ENCODE data around the gene POLR2E.

Gene POLR2E

DNA sequence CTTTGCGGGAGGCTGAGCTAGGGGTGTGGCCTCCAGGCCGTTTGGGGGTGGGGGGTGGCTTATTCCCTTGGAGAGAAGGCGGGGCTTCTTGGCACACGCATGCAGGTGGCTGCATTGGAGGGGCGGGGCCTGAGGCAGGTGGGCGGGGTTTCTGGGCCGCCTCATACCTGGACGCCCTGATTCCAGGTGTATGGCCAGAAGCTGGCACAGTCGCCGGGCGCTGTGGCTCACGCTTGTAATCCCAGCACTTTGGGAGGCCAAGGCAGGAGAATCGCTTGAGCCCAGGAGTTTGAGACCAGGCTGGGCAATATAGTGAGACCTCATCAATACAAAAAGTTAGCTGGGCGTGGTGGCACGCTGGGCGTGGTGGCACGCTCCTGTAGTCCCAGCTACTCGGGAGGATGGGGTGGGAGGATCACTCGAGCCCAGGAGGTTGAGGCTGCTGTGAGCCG, 47.5 kb downstream of the POLR2E start:
- no peak for DNase-seq (ENCODE audit: low spot score)
- Histone ChIP-seq H3K27ac (replicated peaks; ENCODE audit: low read length) (no peak overlapping the region), H2BK15ac (ENCODE audit: low read length) (no peak overlapping the region), H3K4me2 (ENCODE audit: insufficient read depth, low read length, poor library complexity, severe bottlenecking) (no peak overlapping the region), H3K9me3 (replicated peaks in 1 of 2; ENCODE audit: control insufficient read depth in 2 of 2, insufficient read depth in 1 of 2, low read depth in 1 of 2, low read length in 2 of 2) (peaks cover 0 to 3% of the 10 kb centered on the region in 2 donors), H2AFZ (ENCODE audit: low read length) (no peak overlapping the region), H2BK5ac (ENCODE audit: low read length) (no peak overlapping the region), H3K18ac (ENCODE audit: low read length) (no peak overlapping the region), H3K4ac (ENCODE audit: low read length) (no peak overlapping the region), H3K23ac (ENCODE audit: low read depth, low read length, poor library complexity) (no peak overlapping the region), H2BK12ac (ENCODE audit: low read length) (peak overlapping the region; percentile 10), H3K4me1 (ENCODE audit: control insufficient read depth in 2 of 2, insufficient read depth in 1 of 2, low read depth in 1 of 2, low read length in 2 of 2) (peaks cover 0 to 2% of the 10 kb centered on the region in 2 donors), H3K36me3 (replicated peaks in 1 of 2; ENCODE audit: control insufficient read depth in 2 of 2, insufficient read depth in 2 of 2, low read length in 2 of 2) (no peaks in the 10 kb centered on the region), H3K14ac (ENCODE audit: low read length) (no peak overlapping the region), H2AK5ac (ENCODE audit: low read depth, low read length) (peak overlapping the region; percentile 97), H4K8ac (ENCODE audit: low read depth, low read length) (no peak overlapping the region), H3K27me3 (ENCODE audit: control insufficient read depth in 3 of 3, insufficient read depth in 3 of 3, low read depth in 1 of 3, low read length in 3 of 3) (no peaks in the 10 kb centered on the region), H3K79me1 (ENCODE audit: low read depth, low read length) (peaks cover 2% of the 10 kb centered on the region), H3K9ac (ENCODE audit: low read depth, low read length, poor library complexity) (no peak overlapping the region), H4K91ac (ENCODE audit: low read depth, low read length, poor library complexity) (no peak overlapping the region), H2BK120ac (ENCODE audit: low read depth, low read length) (no peak overlapping the region), H3K4me3 (ENCODE audit: low read length in 2 of 2) (no peak overlapping the region)
- no CpG with 5 or more reads among the region's 20 CpGs for WGBS, 2 donors (ENCODE audit: extremely low coverage in 2 of 2, insufficient read length in 2 of 2, insufficient replicate concordance in 1 of 2)

- no peak overlapping the region for H2AFZ ChIP-seq (ENCODE audit: low read length)
- no peak overlapping the region for H4K8ac ChIP-seq (ENCODE audit: low read depth, low read length)
- H3K27ac ChIP-seq (replicated peaks; ENCODE audit: low read length) = no peak overlapping the region
- no peak overlapping the region for H4K91ac ChIP-seq (ENCODE audit: low read depth, low read length, poor library complexity)
- H2BK12ac ChIP-seq (ENCODE audit: low read length) = peak overlapping the region; percentile 22
- H2BK5ac ChIP-seq (ENCODE audit: low read length) = no peak overlapping the region
- H2AK5ac ChIP-seq (ENCODE audit: low read depth, low read length) = peak overlapping the region; percentile 97
- no peak overlapping the region for H3K4me2 ChIP-seq (ENCODE audit: insufficient read depth, low read length, poor library complexity, severe bottlenecking)
- peak overlapping the region; percentile 53 for H3K4ac ChIP-seq (ENCODE audit: low read length)
- peak overlapping the region in 1 of 2 donors; percentile 8 for H3K4me3 ChIP-seq (ENCODE audit: low read length in 2 of 2)
- H3K79me1 ChIP-seq (ENCODE audit: low read depth, low read length) = peaks cover 2% of the 10 kb centered on the region
- H3K36me3 ChIP-seq (replicated peaks in 1 of 2; ENCODE audit: control insufficient read depth in 2 of 2, insufficient read depth in 2 of 2, low read length in 2 of 2) = no peaks in the 10 kb centered on the region
- no CpG with 5 or more reads among the region's 77 CpGs for WGBS, 2 donors (ENCODE audit: extremely low coverage in 2 of 2, insufficient read length in 2 of 2, insufficient replicate concordance in 1 of 2)
- peak overlapping the region; percentile 65 for H3K23ac ChIP-seq (ENCODE audit: low read depth, low read length, poor library complexity)
- no peak overlapping the region for H2BK120ac ChIP-seq (ENCODE audit: low read depth, low read length)
- peaks cover 0 to 2% of the 10 kb centered on the region in 2 donors for H3K4me1 ChIP-seq (ENCODE audit: control insufficient read depth in 2 of 2, insufficient read depth in 1 of 2, low read depth in 1 of 2, low read length in 2 of 2)
- no peaks in the 10 kb centered on the region for H3K27me3 ChIP-seq (ENCODE audit: control insufficient read depth in 3 of 3, insufficient read depth in 3 of 3, low read depth in 1 of 3, low read length in 3 of 3)
- no peak for DNase-seq (ENCODE audit: low spot score)
- H2BK15ac ChIP-seq (ENCODE audit: low read length) = no peak overlapping the region
- peak overlapping the region; percentile 21 for H3K9ac ChIP-seq (ENCODE audit: low read depth, low read length, poor library complexity)
- H3K14ac ChIP-seq (ENCODE audit: low read length) = peak overlapping the region; percentile 82
- H3K18ac ChIP-seq (ENCODE audit: low read length) = peak overlapping the region; percentile 57
- peaks cover 0 to 3% of the 10 kb centered on the region in 2 donors for H3K9me3 ChIP-seq (replicated peaks in 1 of 2; ENCODE audit: control insufficient read depth in 2 of 2, insufficient read depth in 1 of 2, low read depth in 1 of 2, low read length in 2 of 2)
These were observed 48.1 kb downstream of the POLR2E start for GRCh38 chr19:1046836-1047695.

DNA sequence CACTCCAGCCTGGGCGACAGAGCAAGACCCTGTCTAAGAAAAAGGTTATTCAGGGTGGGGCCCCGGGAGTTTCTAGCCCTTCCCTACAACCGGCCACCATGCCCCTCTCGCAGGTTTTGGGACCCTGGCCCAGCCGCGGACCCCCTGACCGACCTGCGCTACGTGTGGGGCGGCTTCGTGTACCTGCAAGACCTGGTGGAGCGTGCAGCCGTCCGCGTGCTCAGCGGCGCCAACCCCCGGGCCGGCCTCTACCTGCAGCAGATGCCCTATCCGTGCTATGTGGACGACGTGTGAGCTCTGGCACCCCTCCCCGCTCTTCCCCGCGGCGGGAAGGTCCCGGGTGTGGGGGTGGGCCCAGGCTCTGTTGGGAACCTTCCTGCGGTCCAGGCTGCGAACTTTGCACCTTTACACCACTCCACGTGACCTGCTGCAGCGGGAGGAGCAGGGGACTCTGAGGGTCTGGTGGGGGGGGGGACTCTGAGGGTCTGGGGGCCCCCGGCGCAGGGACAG, 49.0 kb downstream of the POLR2E start:
- Histone ChIP-seq H3K36me3 (replicated peaks in 1 of 2; ENCODE audit: control insufficient read depth in 2 of 2, insufficient read depth in 2 of 2, low read length in 2 of 2) (no peaks in the 10 kb centered on the region), H2AK5ac (ENCODE audit: low read depth, low read length) (no peak overlapping the region), H3K4me2 (ENCODE audit: insufficient read depth, low read length, poor library complexity, severe bottlenecking) (no peak overlapping the region), H3K4me3 (ENCODE audit: low read length in 2 of 2) (no peak overlapping the region), H2BK120ac (ENCODE audit: low read depth, low read length) (no peak overlapping the region), H4K8ac (ENCODE audit: low read depth, low read length) (peak overlapping the region; percentile 65), H2AFZ (ENCODE audit: low read length) (no peak overlapping the region), H4K91ac (ENCODE audit: low read depth, low read length, poor library complexity) (no peak overlapping the region), H3K27me3 (ENCODE audit: control insufficient read depth in 3 of 3, insufficient read depth in 3 of 3, low read depth in 1 of 3, low read length in 3 of 3) (no peaks in the 10 kb centered on the region), H3K9ac (ENCODE audit: low read depth, low read length, poor library complexity) (no peak overlapping the region), H3K79me1 (ENCODE audit: low read depth, low read length) (peaks cover 4% of the 10 kb centered on the region), H3K14ac (ENCODE audit: low read length) (peak overlapping the region; percentile 38), H3K27ac (replicated peaks; ENCODE audit: low read length) (no peak overlapping the region), H3K4ac (ENCODE audit: low read length) (no peak overlapping the region), H3K4me1 (ENCODE audit: control insufficient read depth in 2 of 2, insufficient read depth in 1 of 2, low read depth in 1 of 2, low read length in 2 of 2) (peaks cover 3 to 5% of the 10 kb centered on the region in 2 donors), H3K9me3 (replicated peaks in 1 of 2; ENCODE audit: control insufficient read depth in 2 of 2, insufficient read depth in 1 of 2, low read depth in 1 of 2, low read length in 2 of 2) (peaks cover 0 to 3% of the 10 kb centered on the region in 2 donors), H3K18ac (ENCODE audit: low read length) (no peak overlapping the region), H2BK5ac (ENCODE audit: low read length) (peak overlapping the region; percentile 75), H2BK15ac (ENCODE audit: low read length) (no peak overlapping the region), H2BK12ac (ENCODE audit: low read length) (peak overlapping the region; percentile 22), H3K23ac (ENCODE audit: low read depth, low read length, poor library complexity) (no peak overlapping the region)
- DNase-seq (ENCODE audit: low spot score) = no peak
- WGBS, 2 donors (ENCODE audit: extremely low coverage in 2 of 2, insufficient read length in 2 of 2, insufficient replicate concordance in 1 of 2) = no CpG with 5 or more reads among the region's 33 CpGs

DNA sequence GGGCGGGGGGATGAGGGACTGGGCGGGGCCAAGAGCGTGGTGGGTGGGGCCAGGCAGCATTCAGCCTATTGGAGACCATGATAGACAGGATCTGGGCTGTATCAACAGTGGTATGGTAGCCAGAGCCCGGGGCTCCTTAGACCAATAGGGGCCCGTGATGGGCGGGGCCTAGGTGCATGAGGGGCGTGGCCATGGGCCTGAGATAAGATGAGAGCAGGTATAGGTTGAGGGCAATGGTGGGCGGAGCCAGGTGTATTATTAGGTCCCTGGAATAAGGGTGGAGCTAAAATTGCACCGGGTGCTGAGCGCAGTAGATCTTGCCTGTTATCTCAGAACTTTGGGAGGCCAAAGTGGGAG, 50.0 kb downstream of the POLR2E start:
- no peak overlapping the region for H3K9ac ChIP-seq (ENCODE audit: low read depth, low read length, poor library complexity)
- H2AFZ ChIP-seq (ENCODE audit: low read length) = no peak overlapping the region
- H2BK12ac ChIP-seq (ENCODE audit: low read length) = no peak overlapping the region
- H2BK5ac ChIP-seq (ENCODE audit: low read length) = peak overlapping the region; percentile 90
- no peak overlapping the region for H4K8ac ChIP-seq (ENCODE audit: low read depth, low read length)
- H3K27ac ChIP-seq (replicated peaks; ENCODE audit: low read length) = no peak overlapping the region
- DNase-seq (ENCODE audit: low spot score) = no peak
- H2AK5ac ChIP-seq (ENCODE audit: low read depth, low read length) = no peak overlapping the region
- no peak overlapping the region for H3K4ac ChIP-seq (ENCODE audit: low read length)
- no peak overlapping the region for H3K18ac ChIP-seq (ENCODE audit: low read length)
- H4K91ac ChIP-seq (ENCODE audit: low read depth, low read length, poor library complexity) = no peak overlapping the region
- H2BK120ac ChIP-seq (ENCODE audit: low read depth, low read length) = no peak overlapping the region
- no peak overlapping the region for H3K14ac ChIP-seq (ENCODE audit: low read length)
- H3K36me3 ChIP-seq (replicated peaks in 1 of 2; ENCODE audit: control insufficient read depth in 2 of 2, insufficient read depth in 2 of 2, low read length in 2 of 2) = no peaks in the 10 kb centered on the region
- no peak overlapping the region for H3K4me3 ChIP-seq (ENCODE audit: low read length in 2 of 2)
- no peak overlapping the region for H3K23ac ChIP-seq (ENCODE audit: low read depth, low read length, poor library complexity)
- H3K27me3 ChIP-seq (ENCODE audit: control insufficient read depth in 3 of 3, insufficient read depth in 3 of 3, low read depth in 1 of 3, low read length in 3 of 3) = no peaks in the 10 kb centered on the region
- no CpG with 5 or more reads among the region's 10 CpGs for WGBS, 2 donors (ENCODE audit: extremely low coverage in 2 of 2, insufficient read length in 2 of 2, insufficient replicate concordance in 1 of 2)
- peaks cover 9 to 10% of the 10 kb centered on the region in 2 donors for H3K4me1 ChIP-seq (ENCODE audit: control insufficient read depth in 2 of 2, insufficient read depth in 1 of 2, low read depth in 1 of 2, low read length in 2 of 2)
- no peak overlapping the region for H2BK15ac ChIP-seq (ENCODE audit: low read length)
- H3K4me2 ChIP-seq (ENCODE audit: insufficient read depth, low read length, poor library complexity, severe bottlenecking) = no peak overlapping the region
- H3K9me3 ChIP-seq (replicated peaks in 1 of 2; ENCODE audit: control insufficient read depth in 2 of 2, insufficient read depth in 1 of 2, low read depth in 1 of 2, low read length in 2 of 2) = no peaks in the 10 kb centered on the region
- peaks cover 4% of the 10 kb centered on the region for H3K79me1 ChIP-seq (ENCODE audit: low read depth, low read length)
